A673 (cell line): ENCODE data around the gene NT5M.

ENCODE experiments used
- CTCF ChIP-seq: fragments of 300-800, 200-600 bp; sonication (generic); conservative IDR thresholded peaks from 2 replicates; pipeline ENCODE4 v1.5.1; 2017; ENCODE audit warnings: low read depth, mild to moderate bottlenecking, antibody characterized with exemption, low read length, moderate library complexity, mixed read lengths
- EZH2 ChIP-seq: fragments of 200-600 bp; sonication (generic); IDR thresholded peaks from 2 replicates; pipeline ENCODE4 v1.6.1; 2017; ENCODE audit warnings: borderline replicate concordance, low read depth, mild to moderate bottlenecking, mixed read lengths, antibody characterized with exemption, low read length; ENCODE audit not compliant: poor library complexity, severe bottlenecking

- TF ChIP-seq EZH2 (no peak), CTCF (no peak)
Observed at GRCh38 chr17:17258998-17259397, 44.2 kb upstream of the NT5M start.
